ENCODE data around the gene NIM1K.
"Not testable (repeated sequence)": the region's sequence is repeated elsewhere in the genome, so short reads cannot be mapped to it uniquely, and the experiment has no call there.

NIM1K gene

DNA sequence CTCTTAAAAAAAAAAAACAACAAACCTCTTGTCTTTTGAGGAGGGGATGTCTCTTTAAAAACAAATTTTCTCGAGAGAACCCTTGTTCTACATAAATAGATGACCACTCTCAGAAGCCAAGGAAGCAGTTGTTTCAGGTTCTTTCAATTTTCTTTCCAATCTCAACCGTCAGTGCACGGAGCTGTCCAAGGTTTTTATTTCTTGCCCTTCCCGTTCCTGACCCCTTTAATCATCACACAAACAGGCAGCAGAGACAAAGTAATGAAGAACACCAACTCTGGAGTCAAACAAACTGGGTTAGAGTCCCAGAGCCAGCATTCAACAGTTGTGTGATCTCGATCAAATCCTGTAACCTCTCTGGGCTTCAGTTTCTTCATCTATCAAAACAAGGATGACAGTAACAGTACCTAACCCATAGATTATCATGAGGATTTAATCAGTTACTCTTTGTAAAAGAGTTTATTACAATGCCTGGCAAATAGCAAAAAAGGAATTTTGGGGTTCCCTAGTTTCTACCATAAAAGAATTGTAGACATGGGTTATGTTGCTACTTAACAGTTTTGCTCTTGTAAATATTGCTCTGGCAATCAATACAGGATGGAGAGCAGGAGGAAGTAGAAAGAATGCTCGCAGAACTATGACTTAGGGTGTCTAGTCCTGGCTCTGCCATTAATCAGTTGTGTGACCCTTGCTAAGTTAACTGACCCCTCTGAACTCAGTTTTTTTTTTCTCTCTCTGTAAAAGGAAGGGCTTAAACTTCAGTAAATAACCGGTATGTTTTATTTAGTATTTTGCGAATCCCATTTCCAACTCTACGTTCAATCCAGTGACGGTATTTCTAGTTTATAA is 1.0 kb upstream of the NIM1K start:
- TF ChIP-seq, protein P1, sequence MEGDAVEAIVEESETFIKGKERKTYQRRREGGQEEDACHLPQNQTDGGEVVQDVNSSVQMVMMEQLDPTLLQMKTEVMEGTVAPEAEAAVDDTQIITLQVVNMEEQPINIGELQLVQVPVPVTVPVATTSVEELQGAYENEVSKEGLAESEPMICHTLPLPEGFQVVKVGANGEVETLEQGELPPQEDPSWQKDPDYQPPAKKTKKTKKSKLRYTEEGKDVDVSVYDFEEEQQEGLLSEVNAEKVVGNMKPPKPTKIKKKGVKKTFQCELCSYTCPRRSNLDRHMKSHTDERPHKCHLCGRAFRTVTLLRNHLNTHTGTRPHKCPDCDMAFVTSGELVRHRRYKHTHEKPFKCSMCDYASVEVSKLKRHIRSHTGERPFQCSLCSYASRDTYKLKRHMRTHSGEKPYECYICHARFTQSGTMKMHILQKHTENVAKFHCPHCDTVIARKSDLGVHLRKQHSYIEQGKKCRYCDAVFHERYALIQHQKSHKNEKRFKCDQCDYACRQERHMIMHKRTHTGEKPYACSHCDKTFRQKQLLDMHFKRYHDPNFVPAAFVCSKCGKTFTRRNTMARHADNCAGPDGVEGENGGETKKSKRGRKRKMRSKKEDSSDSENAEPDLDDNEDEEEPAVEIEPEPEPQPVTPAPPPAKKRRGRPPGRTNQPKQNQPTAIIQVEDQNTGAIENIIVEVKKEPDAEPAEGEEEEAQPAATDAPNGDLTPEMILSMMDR (IDR thresholded peaks at IDR 0.05; ENCODE audit: low read depth, low read length): no peak
- H3K4me3 ChIP-seq (ENCODE audit: low read depth, low read length): no peak overlapping the region

DNA sequence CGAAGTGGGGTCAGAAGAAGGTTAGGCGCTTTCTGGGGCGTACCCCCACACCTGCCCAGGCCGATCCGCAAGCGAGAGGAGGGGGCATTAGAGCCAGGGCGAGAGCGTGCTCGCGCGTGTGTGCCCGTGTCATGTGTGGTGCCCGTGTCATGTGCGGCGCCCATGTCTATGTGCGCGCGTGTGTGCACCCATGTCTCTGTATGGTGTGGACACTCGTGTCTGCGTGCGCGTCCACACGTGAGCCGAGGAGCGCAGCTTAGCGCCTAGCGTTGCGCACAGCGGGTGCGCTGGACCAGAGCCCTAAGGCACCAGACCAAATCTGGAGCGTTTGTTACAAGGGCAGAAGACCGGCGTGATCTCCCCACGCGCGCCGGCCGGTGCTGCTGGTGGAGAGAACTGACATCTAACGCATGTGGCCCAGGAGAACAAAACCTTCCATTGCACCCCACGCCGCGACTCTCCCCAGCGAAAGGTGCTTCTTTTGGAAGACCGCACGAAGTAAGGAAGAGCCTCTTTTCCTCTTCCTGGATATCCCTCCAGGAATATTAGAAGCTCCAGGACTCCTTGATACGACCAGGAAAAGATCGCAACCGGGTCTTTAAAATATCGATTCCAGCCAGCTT is 644 bp downstream of the NIM1K start:
- peak overlapping the region; percentile 60 for H3K4me3 ChIP-seq (ENCODE audit: low read depth, low read length)
- TF ChIP-seq, protein P1 (IDR thresholded peaks at IDR 0.05; ENCODE audit: low read depth, low read length): no peak

DNA sequence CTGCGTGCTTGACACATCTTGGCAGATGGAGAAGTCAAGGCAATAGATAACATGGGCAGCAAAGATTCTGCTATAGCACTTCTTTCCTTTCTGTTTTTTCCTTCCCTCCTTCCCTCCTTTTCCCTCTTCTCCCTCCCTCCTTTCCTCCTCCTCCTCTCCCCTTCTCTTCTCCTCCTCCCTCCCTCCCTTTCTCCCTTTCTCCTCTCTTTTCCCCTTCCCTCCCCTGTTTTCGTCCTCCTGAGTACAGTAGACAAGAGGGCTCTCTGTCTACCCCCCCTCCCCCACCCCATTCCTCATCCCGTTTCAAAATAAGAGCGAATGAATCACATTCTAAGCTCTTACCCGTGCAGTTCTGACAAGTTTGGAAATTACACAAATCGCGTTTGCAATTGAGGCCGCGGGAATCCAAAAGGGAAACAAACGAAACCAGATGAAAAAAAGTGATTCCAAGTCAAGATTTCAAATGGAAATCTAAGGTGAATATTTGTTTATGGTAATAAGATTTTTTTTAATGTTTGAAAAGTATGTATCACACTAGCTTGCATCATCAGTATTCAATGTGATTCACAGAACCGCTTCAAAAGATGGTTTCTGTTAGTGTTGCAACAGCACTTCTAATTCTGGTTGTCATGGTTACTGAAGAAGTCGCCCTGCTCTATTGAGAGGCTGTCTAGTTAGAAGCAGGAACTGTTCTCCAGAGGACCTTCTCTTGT is 1.3 kb downstream of the NIM1K start:
- TF ChIP-seq, protein P1 (IDR thresholded peaks at IDR 0.05; ENCODE audit: low read depth, low read length): no peak

DNA sequence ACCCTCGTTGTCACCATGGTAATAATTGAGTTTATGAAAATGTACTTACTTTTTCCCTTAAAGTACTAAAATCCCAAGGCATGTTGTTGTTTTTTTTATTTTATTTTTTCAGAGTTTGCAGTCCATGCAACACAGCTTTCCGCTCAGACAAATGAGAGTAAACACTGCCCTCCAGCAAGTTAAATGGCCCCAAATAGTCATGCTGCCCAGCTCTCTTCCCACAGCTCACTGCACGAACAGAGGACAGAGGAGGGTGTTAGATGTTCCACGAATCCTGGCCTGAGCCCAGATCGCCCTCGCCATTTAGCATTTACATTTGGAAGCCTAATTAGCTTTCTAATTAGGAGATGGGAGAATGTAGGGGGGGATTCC is 1.9 kb downstream of the NIM1K start:
- peak overlapping the region; percentile 60 for H3K4me3 ChIP-seq (ENCODE audit: low read depth, low read length)
- TF ChIP-seq, protein P1 (IDR thresholded peaks at IDR 0.05; ENCODE audit: low read depth, low read length): no peak

More for the DNA sequence above, 1.3 kb downstream of the NIM1K start:
- H3K4me3 ChIP-seq (ENCODE audit: low read depth, low read length): peak overlapping the region; percentile 60

DNA sequence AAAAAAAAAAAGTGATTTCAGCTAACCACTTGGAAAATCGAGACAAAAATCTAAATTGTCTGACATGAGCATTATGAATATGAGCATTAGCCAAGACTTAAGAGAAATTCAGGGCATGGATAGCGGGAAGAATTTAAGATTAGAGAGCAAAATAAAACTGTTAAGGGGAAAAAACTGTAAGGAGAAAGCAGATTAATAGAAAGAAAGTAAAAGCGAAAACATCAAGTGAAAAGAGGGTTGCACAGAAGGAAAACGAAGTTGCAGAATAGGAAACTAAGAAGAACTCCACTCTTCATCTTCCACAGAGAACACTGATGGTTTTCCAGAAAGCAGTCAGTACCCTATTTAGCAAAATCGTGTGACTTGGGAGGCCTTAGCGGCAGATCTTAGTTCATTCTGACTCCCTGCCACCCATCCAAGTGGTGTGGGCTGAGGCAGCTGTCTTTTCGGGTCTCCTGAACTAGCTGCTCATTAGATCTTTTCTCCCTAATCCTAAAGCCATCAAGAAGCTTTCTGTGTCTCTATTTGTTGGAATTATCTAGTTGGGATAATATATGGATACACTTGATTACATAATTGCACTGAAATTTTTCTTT is 3.7 kb downstream of the NIM1K start:
- TF ChIP-seq, protein P1 (IDR thresholded peaks at IDR 0.05; ENCODE audit: low read depth, low read length): no peak
- H3K4me3 ChIP-seq (ENCODE audit: low read depth, low read length): no peak overlapping the region

DNA sequence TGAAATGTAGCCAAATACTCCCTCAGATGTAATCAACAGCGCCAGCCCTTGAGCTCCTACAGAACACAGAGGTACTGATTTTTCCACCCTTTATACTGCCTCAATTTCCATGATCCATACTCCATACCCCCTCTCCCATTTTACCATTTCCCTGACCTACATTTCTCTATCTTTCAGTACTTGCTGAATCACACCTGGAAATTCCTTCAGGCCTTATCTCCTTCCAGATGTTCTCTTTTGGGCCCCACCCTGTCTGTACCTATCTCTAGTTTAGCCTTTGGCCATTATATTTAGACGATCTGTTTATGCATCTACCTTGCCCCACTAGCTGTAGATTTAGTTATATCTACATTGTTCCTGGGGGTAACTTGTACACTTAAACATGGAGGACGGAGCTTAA is 5.5 kb downstream of the NIM1K start:
- TF ChIP-seq, protein P1 (IDR thresholded peaks at IDR 0.05; ENCODE audit: low read depth, low read length): no peak
- H3K4me3 ChIP-seq (ENCODE audit: low read depth, low read length): no peak overlapping the region

DNA sequence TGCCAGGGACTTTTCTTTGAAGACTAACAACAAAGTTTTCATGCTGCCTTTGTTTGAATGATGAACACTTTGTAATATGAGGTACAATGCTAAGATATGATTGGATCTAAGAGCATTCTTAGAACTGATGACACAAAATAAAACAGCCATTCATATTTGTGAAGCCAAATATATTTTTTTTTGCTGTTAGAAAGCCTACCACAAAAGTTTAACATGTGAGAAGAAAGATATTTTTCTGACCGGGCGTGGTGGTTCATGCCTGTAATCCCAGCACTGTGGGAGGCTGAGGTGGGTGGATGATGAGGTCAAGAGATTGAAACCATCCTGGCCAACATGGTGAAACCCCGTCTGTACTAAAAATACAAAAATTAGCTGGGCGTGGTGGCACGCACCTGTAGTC is 9.4 kb downstream of the NIM1K start:
- not testable (repeated sequence) for H3K4me3 ChIP-seq (ENCODE audit: low read depth, low read length)

Measured in WI38 (cell line).